MCF 10A (cell line): ENCODE measurements around the gene ANXA6. TPM values are rescaled to one million over a fixed set of nuclear protein-coding genes. Genes with fewer than 3 reads are reported as not detected.

ENCODE experiments used
- BruUV-seq: library from RNA; stranded (reverse); fragments of 400-500 nt; replicated peaks from 2 replicates; lab custom pipeline; 2021; lab: Mats Ljungman, UMichigan
- CTCF ChIA-PET: fragments of 300-600 bp; sonication (Branson Sonifier 250); formaldehyde crosslinking; extraction: SDS; loops from one replicate; lab custom pipeline; 2021; ENCODE audit warnings: antibody characterized with exemption, inconsistent platforms; lab: Yijun Ruan, JAX
- POLR2A ChIA-PET: fragments of 300-600, 350-650 bp; sonication (Branson Sonifier 250); formaldehyde crosslinking; extraction: SDS; loops from one replicate; lab custom pipeline; 2020; ENCODE audit warnings: antibody characterized with exemption, inconsistent platforms; lab: Yijun Ruan, JAX
- DNase-seq: peaks from one replicate; pipeline ENCODE4 v3.0.0-alpha.2; 2018; ENCODE audit not compliant: unreplicated experiment
- H3K27ac Mint-ChIP-seq: one replicate; pipeline ENCODE4 v1.8.0; 2022; ENCODE audit warnings: mild to moderate bottlenecking, low read depth, mixed read lengths; ENCODE audit not compliant: unreplicated experiment
- H3K27me3 Mint-ChIP-seq: one replicate; pipeline ENCODE4 v1.8.0; 2022; ENCODE audit warnings: mixed read lengths; ENCODE audit not compliant: insufficient read depth, unreplicated experiment
- H3K36me3 Mint-ChIP-seq: one replicate; pipeline ENCODE4 v1.8.0; 2022; ENCODE audit warnings: mild to moderate bottlenecking, moderate library complexity, mixed read lengths; ENCODE audit not compliant: insufficient read depth, unreplicated experiment
- H3K4me1 Mint-ChIP-seq: one replicate; pipeline ENCODE4 v1.8.0; 2022; ENCODE audit warnings: mixed read lengths; ENCODE audit not compliant: insufficient read depth, unreplicated experiment
- H3K4me3 Mint-ChIP-seq: one replicate; pipeline ENCODE4 v1.8.0; 2022; ENCODE audit warnings: mild to moderate bottlenecking, moderate library complexity, mixed read lengths; ENCODE audit not compliant: unreplicated experiment
- H3K9me3 Mint-ChIP-seq: one replicate; pipeline ENCODE4 v1.8.0; 2022; ENCODE audit warnings: mixed read lengths; ENCODE audit not compliant: unreplicated experiment
- intact Hi-C: fragments of 100-400 bp; cut with micrococcal nuclease; formaldehyde crosslinking; loops from 2 replicates; pipeline ENCODE4 v1.14.1; 2022
- total RNA-seq: library from RNA; stranded (reverse); gene quantifications from 2 replicates; pipeline ENCODE4 v1.2.3, GENCODE V29; 2022
- TF ChIP-seq, protein P1 (sequence below): fragments of 200-600 bp; IDR thresholded peaks from one replicate; pipeline ENCODE4 v1.8.0; 2022; ENCODE audit warnings: antibody characterized with exemption, mild to moderate bottlenecking; ENCODE audit not compliant: unreplicated experiment

Gene ANXA6
- total RNA-seq, 1 experiment from 2014 or later, result 2.6 TPM

- Mint-ChIP-seq H3K4me1 (peaks cover 4% of the 10 kb centered on the region), H3K9me3 (no peaks in the 10 kb centered on the region), H3K27ac (no peak overlapping the region), H3K4me3 (no peak overlapping the region), H3K27me3 (no peaks in the 10 kb centered on the region), H3K36me3 (no peaks in the 10 kb centered on the region)
- intact Hi-C loops, result no loop called here
- no peak for DNase-seq
- BruUV-seq, result no TSS peak
- POLR2A ChIA-PET, result interaction anchor here (0.7 to 1.2 kb wide), 2 partner anchors 16 to 350 kb away, joined by 3 read pairs; no protein-coding TSS in a partner anchor
- CTCF ChIA-PET, result interaction anchor here (2.2 to 8.7 kb wide), 3 partner anchors 13 to 150 kb away, joined by 6 to 112 read pairs (median 62); no protein-coding TSS in a partner anchor
- TF ChIP-seq, protein P1, sequence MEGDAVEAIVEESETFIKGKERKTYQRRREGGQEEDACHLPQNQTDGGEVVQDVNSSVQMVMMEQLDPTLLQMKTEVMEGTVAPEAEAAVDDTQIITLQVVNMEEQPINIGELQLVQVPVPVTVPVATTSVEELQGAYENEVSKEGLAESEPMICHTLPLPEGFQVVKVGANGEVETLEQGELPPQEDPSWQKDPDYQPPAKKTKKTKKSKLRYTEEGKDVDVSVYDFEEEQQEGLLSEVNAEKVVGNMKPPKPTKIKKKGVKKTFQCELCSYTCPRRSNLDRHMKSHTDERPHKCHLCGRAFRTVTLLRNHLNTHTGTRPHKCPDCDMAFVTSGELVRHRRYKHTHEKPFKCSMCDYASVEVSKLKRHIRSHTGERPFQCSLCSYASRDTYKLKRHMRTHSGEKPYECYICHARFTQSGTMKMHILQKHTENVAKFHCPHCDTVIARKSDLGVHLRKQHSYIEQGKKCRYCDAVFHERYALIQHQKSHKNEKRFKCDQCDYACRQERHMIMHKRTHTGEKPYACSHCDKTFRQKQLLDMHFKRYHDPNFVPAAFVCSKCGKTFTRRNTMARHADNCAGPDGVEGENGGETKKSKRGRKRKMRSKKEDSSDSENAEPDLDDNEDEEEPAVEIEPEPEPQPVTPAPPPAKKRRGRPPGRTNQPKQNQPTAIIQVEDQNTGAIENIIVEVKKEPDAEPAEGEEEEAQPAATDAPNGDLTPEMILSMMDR, result no peak
These were observed 5.8 kb downstream of the ANXA6 start for GRCh38 chr5:151151793-151152192.

GRCh38 chr5:151151263-151151660 lies 6.3 kb downstream of the ANXA6 start:
- H3K36me3 Mint-ChIP-seq, result no peaks in the 10 kb centered on the region
- no peaks in the 10 kb centered on the region for H3K27me3 Mint-ChIP-seq
- H3K4me3 Mint-ChIP-seq, result no peak overlapping the region
- no peak for DNase-seq
- H3K4me1 Mint-ChIP-seq, result peaks cover 4% of the 10 kb centered on the region
- no peak overlapping the region for H3K27ac Mint-ChIP-seq
- TF ChIP-seq, protein P1, result no peak
- no peaks in the 10 kb centered on the region for H3K9me3 Mint-ChIP-seq
- ChIA-PET CTCF (interaction anchor here (0.6 to 8.7 kb wide), 7 partner anchors 14 to 146 kb away, joined by 3 to 112 read pairs (median 3); no protein-coding TSS in a partner anchor), POLR2A (interaction anchor here (1.2 kb wide), 1 partner anchor 13 kb away, joined by 3 read pairs; no protein-coding TSS in a partner anchor)
- no TSS peak for BruUV-seq
- intact Hi-C loops, result no loop called here

GRCh38 chr5:151150471-151151262 lies 6.9 kb downstream of the ANXA6 start:
- intact Hi-C loops, result no loop called here
- TF ChIP-seq, protein P1, result no peak
- H3K36me3 Mint-ChIP-seq, result no peaks in the 10 kb centered on the region
- no peaks in the 10 kb centered on the region for H3K27me3 Mint-ChIP-seq
- H3K9me3 Mint-ChIP-seq, result no peaks in the 10 kb centered on the region
- ChIA-PET POLR2A (interaction anchor here (1.2 kb wide), 2 partner anchors 12 to 21 kb away, joined by 3 read pairs; no protein-coding TSS in a partner anchor), CTCF (interaction anchor here (0.6 to 8.7 kb wide), 9 partner anchors 14 to 351 kb away, joined by 3 to 112 read pairs (median 3); no protein-coding TSS in a partner anchor)
- no peak for DNase-seq
- peaks cover 4% of the 10 kb centered on the region for H3K4me1 Mint-ChIP-seq
- no TSS peak for BruUV-seq
- no peak overlapping the region for H3K27ac Mint-ChIP-seq
- H3K4me3 Mint-ChIP-seq, result no peak overlapping the region

GRCh38 chr5:151148583-151148982 lies 9.0 kb downstream of the ANXA6 start:
- TF ChIP-seq, protein P1, result no peak
- CTCF ChIA-PET, result interaction anchor here (0.7 to 8.7 kb wide), 7 partner anchors 16 to 348 kb away, joined by 3 to 112 read pairs (median 4); no protein-coding TSS in a partner anchor
- DNase-seq, result no peak
- BruUV-seq, result no TSS peak
- no peak overlapping the region for H3K27ac Mint-ChIP-seq
- no peaks in the 10 kb centered on the region for H3K9me3 Mint-ChIP-seq
- no peaks in the 10 kb centered on the region for H3K36me3 Mint-ChIP-seq
- no peaks in the 10 kb centered on the region for H3K4me1 Mint-ChIP-seq
- POLR2A ChIA-PET, result no interaction called here
- H3K4me3 Mint-ChIP-seq, result no peak overlapping the region
- H3K27me3 Mint-ChIP-seq, result no peaks in the 10 kb centered on the region
- intact Hi-C loops, result no loop called here
